Osteoblast (primary cell): ENCODE data around the gene HOXB3. TPM values are rescaled to one million over a fixed set of nuclear protein-coding genes. Genes with fewer than 3 reads are reported as not detected.

ENCODE experiments used
- DNase-seq: peaks from one replicate; pipeline ENCODE4 v3.0.0; 2011; ENCODE audit warnings: low spot score, mixed read lengths; ENCODE audit not compliant: insufficient read length; ENCODE audit errors: missing footprints
- H2AFZ ChIP-seq: 2 replicates; pipeline ENCODE4 v1.6.0; 2011; ENCODE audit warnings: mild to moderate bottlenecking, low read length
- H3K27ac ChIP-seq: 2 replicates; pipeline ENCODE4 v1.5.1; 2011; ENCODE audit warnings: mild to moderate bottlenecking, low read depth, low read length, moderate library complexity
- H3K27me3 ChIP-seq: 2 replicates; pipeline ENCODE4 v1.6.0; 2012; ENCODE audit warnings: mild to moderate bottlenecking, control low read depth, inconsistent platforms, low read length, moderate library complexity; ENCODE audit not compliant: insufficient read depth
- H3K36me3 ChIP-seq: 2 replicates; pipeline ENCODE4 v1.5.1; 2011; ENCODE audit warnings: mild to moderate bottlenecking, low read length, control low read depth, moderate library complexity; ENCODE audit not compliant: insufficient read depth
- H3K4me1 ChIP-seq: 2 replicates; pipeline ENCODE4 v1.5.1; 2011; ENCODE audit warnings: mild to moderate bottlenecking, low read length, control low read depth, moderate library complexity; ENCODE audit not compliant: insufficient read depth
- H3K4me2 ChIP-seq: 2 replicates; pipeline ENCODE4 v1.6.0; 2011; ENCODE audit warnings: mild to moderate bottlenecking, low read length; ENCODE audit not compliant: insufficient read depth
- H3K4me3 ChIP-seq: fragments of 200-600 bp; sonication (generic); 3 replicates; pipeline ENCODE4 v1.5.1; 2012; ENCODE audit warnings: mild to moderate bottlenecking, low read length, inconsistent platforms; ENCODE audit not compliant: insufficient read depth
- H3K79me2 ChIP-seq: 2 replicates; pipeline ENCODE4 v1.6.0; 2012; ENCODE audit warnings: mild to moderate bottlenecking, low read length, control low read depth, inconsistent platforms; ENCODE audit not compliant: insufficient read depth
- H3K9me3 ChIP-seq: 2 replicates; pipeline ENCODE4 v1.5.1; 2011; ENCODE audit warnings: low read depth, low read length, control low read depth
- H4K20me1 ChIP-seq: 2 replicates; pipeline ENCODE4 v1.6.0; 2012; ENCODE audit warnings: mild to moderate bottlenecking, low read length, control low read depth; ENCODE audit not compliant: insufficient read depth
- CTCF ChIP-seq: IDR thresholded peaks from 2 replicates; pipeline ENCODE4 v1.5.1; 2011; ENCODE audit warnings: mild to moderate bottlenecking, low read depth, low read length, moderate library complexity; ENCODE audit errors: extremely low read depth
- total RNA-seq: library from RNA; depleted of rRNA; stranded (reverse); fragments of >200 nt; gene quantifications from 2 replicates; pipeline ENCODE4 v1.2.3, GENCODE V29; 2012

Gene HOXB3
- total RNA-seq, 1 donor: 1.8 TPM

GRCh38 chr17:48606892-48607614 lies 17.0 kb upstream of the HOXB3 start:
- H3K4me3 ChIP-seq: no peak overlapping the region

GRCh38 chr17:48605991-48606891 lies 16.2 kb upstream of the HOXB3 start:
- H3K9me3 ChIP-seq: no peaks in the 10 kb centered on the region
- H3K36me3 ChIP-seq: no peaks in the 10 kb centered on the region
- H3K27ac ChIP-seq: no peak overlapping the region
- peaks cover 98% of the 10 kb centered on the region for H3K27me3 ChIP-seq
- no peak overlapping the region for H3K4me2 ChIP-seq
- no peak overlapping the region for H2AFZ ChIP-seq
- no peaks in the 10 kb centered on the region for H3K4me1 ChIP-seq
- H4K20me1 ChIP-seq: peaks cover 3% of the 10 kb centered on the region
- H3K79me2 ChIP-seq: no peaks in the 10 kb centered on the region
- DNase-seq: no peak
- no peak overlapping the region for H3K4me3 ChIP-seq
- TF ChIP-seq CTCF: no peak

More at GRCh38 chr17:48606892-48607614, 17.0 kb upstream of the HOXB3 start:
- no peaks in the 10 kb centered on the region for H3K4me1 ChIP-seq
- H3K4me2 ChIP-seq: no peak overlapping the region
- DNase-seq: no peak
- no peaks in the 10 kb centered on the region for H3K9me3 ChIP-seq
- TF ChIP-seq CTCF: no peak
- peaks cover 3% of the 10 kb centered on the region for H4K20me1 ChIP-seq
- H2AFZ ChIP-seq: no peak overlapping the region
- H3K27ac ChIP-seq: no peak overlapping the region
- H3K27me3 ChIP-seq: peaks cover 98% of the 10 kb centered on the region
- H3K79me2 ChIP-seq: no peaks in the 10 kb centered on the region
- H3K36me3 ChIP-seq: no peaks in the 10 kb centered on the region

- Histone ChIP-seq H4K20me1 (peaks cover 3% of the 10 kb centered on the region), H2AFZ (no peak overlapping the region), H3K9me3 (no peaks in the 10 kb centered on the region), H3K27ac (no peak overlapping the region), H3K4me3 (no peak overlapping the region), H3K4me2 (no peak overlapping the region), H3K36me3 (no peaks in the 10 kb centered on the region), H3K27me3 (peaks cover 98% of the 10 kb centered on the region), H3K4me1 (no peaks in the 10 kb centered on the region), H3K79me2 (no peaks in the 10 kb centered on the region)
- TF ChIP-seq CTCF: no peak
- no peak for DNase-seq
These were observed 15.4 kb upstream of the HOXB3 start for GRCh38 chr17:48605409-48605919.

GRCh38 chr17:48604770-48605329 lies 14.8 kb upstream of the HOXB3 start, which contains the start of gene HOXB6:
HOXB6 (minus strand) TSS chr17:48604986; CDS start chr17:48598150, 6,836 bp downstream.
- H3K4me1 ChIP-seq: no peaks in the 10 kb centered on the region
- peaks cover 3% of the 10 kb centered on the region for H4K20me1 ChIP-seq
- no peak within 1 kb of the TSS for H3K27ac ChIP-seq
- H3K27me3 ChIP-seq: peaks cover 98% of the 10 kb centered on the region
- H3K36me3 ChIP-seq: no peaks in the 10 kb centered on the region
- no peak within 1 kb of the TSS for H3K4me2 ChIP-seq
- no peaks in the 10 kb centered on the region for H3K79me2 ChIP-seq
- H3K4me3 ChIP-seq: no peak within 1 kb of the TSS
- H2AFZ ChIP-seq: no peak within 1 kb of the TSS
- no peak for DNase-seq
- H3K9me3 ChIP-seq: no peaks in the 10 kb centered on the region
- no peak for TF ChIP-seq CTCF
